Hepatocyte (in vitro differentiated cells): Measurements from ENCODE around the gene COG2.
"Not testable (repeated sequence)": the region's sequence is repeated elsewhere in the genome, so short reads cannot be mapped to it uniquely, and the experiment has no call there.

ENCODE experiments used
- EZH2 ChIP-seq: fragments of 200-600 bp; sonication (generic); IDR thresholded peaks from 2 replicates; pipeline ENCODE4 v1.6.1; 2016; ENCODE audit warnings: antibody characterized with exemption, mild to moderate bottlenecking, borderline replicate concordance
- TF ChIP-seq, protein P1 (sequence below): fragments of 200-600 bp; sonication (generic); IDR thresholded peaks from 2 replicates; pipeline ENCODE4 v1.5.1; 2016; ENCODE audit warnings: antibody characterized with exemption, mild to moderate bottlenecking; ENCODE audit not compliant: poor library complexity

DNA sequence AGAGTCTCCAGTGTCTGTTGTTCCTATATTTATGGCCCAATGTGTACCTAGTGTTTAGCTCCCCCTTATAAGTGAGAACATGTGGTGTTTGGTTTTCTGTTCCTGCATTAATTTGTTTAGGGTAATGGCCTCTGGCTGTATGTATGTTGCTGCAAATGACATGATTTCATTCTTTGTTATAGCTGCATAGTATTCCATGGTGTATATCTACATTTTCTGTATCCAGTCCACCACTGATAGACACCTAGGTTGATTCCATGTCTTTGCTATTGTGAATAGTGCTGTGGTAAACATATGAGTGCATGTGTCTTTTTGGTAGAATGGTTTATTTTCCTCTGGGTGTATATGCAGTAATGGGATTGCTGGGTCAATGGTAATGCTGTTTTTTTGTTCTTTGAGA is 56.7 kb downstream of the COG2 start:
- TF ChIP-seq, protein P1, sequence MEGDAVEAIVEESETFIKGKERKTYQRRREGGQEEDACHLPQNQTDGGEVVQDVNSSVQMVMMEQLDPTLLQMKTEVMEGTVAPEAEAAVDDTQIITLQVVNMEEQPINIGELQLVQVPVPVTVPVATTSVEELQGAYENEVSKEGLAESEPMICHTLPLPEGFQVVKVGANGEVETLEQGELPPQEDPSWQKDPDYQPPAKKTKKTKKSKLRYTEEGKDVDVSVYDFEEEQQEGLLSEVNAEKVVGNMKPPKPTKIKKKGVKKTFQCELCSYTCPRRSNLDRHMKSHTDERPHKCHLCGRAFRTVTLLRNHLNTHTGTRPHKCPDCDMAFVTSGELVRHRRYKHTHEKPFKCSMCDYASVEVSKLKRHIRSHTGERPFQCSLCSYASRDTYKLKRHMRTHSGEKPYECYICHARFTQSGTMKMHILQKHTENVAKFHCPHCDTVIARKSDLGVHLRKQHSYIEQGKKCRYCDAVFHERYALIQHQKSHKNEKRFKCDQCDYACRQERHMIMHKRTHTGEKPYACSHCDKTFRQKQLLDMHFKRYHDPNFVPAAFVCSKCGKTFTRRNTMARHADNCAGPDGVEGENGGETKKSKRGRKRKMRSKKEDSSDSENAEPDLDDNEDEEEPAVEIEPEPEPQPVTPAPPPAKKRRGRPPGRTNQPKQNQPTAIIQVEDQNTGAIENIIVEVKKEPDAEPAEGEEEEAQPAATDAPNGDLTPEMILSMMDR = not testable (repeated sequence)
- TF ChIP-seq EZH2 = not testable (repeated sequence)
